HG03575 (cell line): ENCODE data around the gene POU6F2.
"Not testable (repeated sequence)": the region's sequence is repeated elsewhere in the genome, so short reads cannot be mapped to it uniquely, and the experiment has no call there.

Source experiments
- ATAC-seq: cut with Tn5 transposase; IDR thresholded peaks from one replicate; pipeline ENCODE4 v1.9.1; 2021; ENCODE audit not compliant: unreplicated experiment, insufficient number of reproducible peaks, low FRiP score; ENCODE audit errors: extremely low read depth

POU6F2 gene

GRCh38 chr7:39153647-39154046 is 175.9 kb downstream of the POU6F2 start:
- no peak for ATAC-seq

GRCh38 chr7:39154815-39155214 is 177.1 kb downstream of the POU6F2 start:
- no peak for ATAC-seq

GRCh38 chr7:39158367-39158766 is 180.7 kb downstream of the POU6F2 start:
- ATAC-seq, result no peak

- ATAC-seq, result no peak
These were observed 184.2 kb downstream of the POU6F2 start for GRCh38 chr7:39161903-39162302.

GRCh38 chr7:39164887-39165286 is 187.2 kb downstream of the POU6F2 start:
- ATAC-seq, result no peak

- ATAC-seq, result no peak
These were observed 190.8 kb downstream of the POU6F2 start for GRCh38 chr7:39168403-39169098.

GRCh38 chr7:39172137-39172536 is 194.4 kb downstream of the POU6F2 start:
- ATAC-seq, result no peak

GRCh38 chr7:39181398-39181797 is 203.7 kb downstream of the POU6F2 start:
- no peak for ATAC-seq

- no peak for ATAC-seq
These were observed 206.1 kb downstream of the POU6F2 start for GRCh38 chr7:39183796-39184195.

GRCh38 chr7:39184391-39184790 is 206.7 kb downstream of the POU6F2 start:
- no peak for ATAC-seq

GRCh38 chr7:39186131-39186530 is 208.4 kb downstream of the POU6F2 start:
- no peak for ATAC-seq

GRCh38 chr7:39186671-39187070 is 209.0 kb downstream of the POU6F2 start:
- no peak for ATAC-seq

GRCh38 chr7:39187130-39187529 is 209.4 kb downstream of the POU6F2 start:
- no peak for ATAC-seq

GRCh38 chr7:39192476-39192875 is 214.8 kb downstream of the POU6F2 start:
- ATAC-seq, result no peak

- ATAC-seq, result not testable (repeated sequence)
These were observed 216.7 kb downstream of the POU6F2 start for GRCh38 chr7:39194388-39194787.

GRCh38 chr7:39195967-39196366 is 218.3 kb downstream of the POU6F2 start:
- no peak for ATAC-seq

GRCh38 chr7:39197831-39198230 is 220.1 kb downstream of the POU6F2 start:
- no peak for ATAC-seq

- no peak for ATAC-seq
These were observed 220.8 kb downstream of the POU6F2 start for GRCh38 chr7:39198556-39198955.

GRCh38 chr7:39199006-39199405 is 221.3 kb downstream of the POU6F2 start:
- no peak for ATAC-seq

GRCh38 chr7:39199951-39200350 is 222.2 kb downstream of the POU6F2 start:
- no peak for ATAC-seq

GRCh38 chr7:39202041-39202440 is 224.3 kb downstream of the POU6F2 start:
- no peak for ATAC-seq
